HG03439 (cell line): ENCODE data around the gene ZNF143.
"Not testable (repeated sequence)": the region's sequence is repeated elsewhere in the genome, so short reads cannot be mapped to it uniquely, and the experiment has no call there.

Source experiments
- ATAC-seq: cut with Tn5 transposase; IDR thresholded peaks from one replicate; pipeline ENCODE4 v1.9.1; 2021; ENCODE audit warnings: mild to moderate bottlenecking, moderate library complexity; ENCODE audit not compliant: unreplicated experiment

The ZNF143 gene

GRCh38 chr11:9495803-9496514, 35.1 kb downstream of the ZNF143 start:
- ATAC-seq, result no peak

GRCh38 chr11:9498457-9499078, 37.8 kb downstream of the ZNF143 start:
- no peak for ATAC-seq

GRCh38 chr11:9506489-9507276, 45.9 kb downstream of the ZNF143 start:
- no peak for ATAC-seq

DNA sequence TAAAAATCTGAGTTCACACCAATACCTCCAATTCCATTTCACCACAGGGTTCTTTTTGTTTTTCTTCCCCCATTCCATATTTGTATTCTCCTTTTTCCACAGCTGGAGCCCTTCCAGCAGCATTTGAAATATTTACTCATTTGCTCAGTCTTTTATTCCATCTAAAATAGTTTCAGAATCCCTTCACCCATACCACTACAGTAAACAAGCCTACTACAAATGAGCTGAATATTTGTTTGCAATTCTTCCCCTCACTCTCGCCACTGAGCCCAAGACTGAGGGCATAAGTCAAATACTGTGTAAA, 46.4 kb downstream of the ZNF143 start:
- no peak for ATAC-seq

GRCh38 chr11:9509041-9509440, 48.2 kb downstream of the ZNF143 start:
- ATAC-seq, result no peak

- ATAC-seq, result no peak
These were observed 51.7 kb downstream of the ZNF143 start for GRCh38 chr11:9512370-9513019.

DNA sequence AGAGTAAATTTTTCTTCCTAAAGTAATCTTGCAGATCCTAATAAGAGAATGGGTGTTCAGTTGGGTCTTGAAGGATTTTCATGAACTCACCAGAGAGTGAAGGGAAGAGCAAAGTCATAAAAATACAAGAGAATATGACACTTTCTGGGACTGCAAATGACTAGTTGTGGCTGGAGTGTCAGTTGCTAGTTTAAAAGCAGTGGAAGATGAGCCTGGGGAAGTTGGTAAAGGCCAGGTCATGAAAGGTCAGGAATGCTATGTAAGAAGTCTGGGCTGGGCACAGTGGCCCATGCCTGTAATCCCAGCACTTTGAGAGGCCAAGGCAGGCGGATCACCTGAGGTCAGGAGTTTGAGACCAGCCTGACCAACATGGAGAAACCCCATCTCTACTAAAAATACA, 53.8 kb downstream of the ZNF143 start:
- ATAC-seq, result not testable (repeated sequence)

GRCh38 chr11:9516113-9516512, 55.3 kb downstream of the ZNF143 start:
- no peak for ATAC-seq

- ATAC-seq, result no peak
These were observed 58.1 kb downstream of the ZNF143 start for GRCh38 chr11:9518835-9519410.

DNA sequence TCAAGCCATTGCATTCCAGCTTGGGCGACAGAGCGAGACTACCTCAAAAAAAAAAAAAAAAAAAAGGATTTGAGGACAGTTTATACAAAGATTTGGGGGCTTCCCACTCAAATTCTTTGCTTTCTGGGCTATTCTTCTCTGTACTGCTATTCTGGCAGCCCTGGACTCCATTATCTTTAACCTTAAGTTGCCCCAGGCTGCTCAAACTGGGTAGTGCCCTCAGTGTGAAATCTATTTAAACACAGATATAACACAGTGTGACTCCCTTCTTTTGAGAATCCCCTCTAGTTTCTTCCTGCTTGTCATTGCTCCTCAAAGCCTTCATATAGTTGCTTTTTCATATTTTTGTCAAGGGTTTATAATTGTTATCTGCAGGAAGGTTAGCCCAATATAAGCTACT, 63.2 kb downstream of the ZNF143 start:
- ATAC-seq, result no peak

DNA sequence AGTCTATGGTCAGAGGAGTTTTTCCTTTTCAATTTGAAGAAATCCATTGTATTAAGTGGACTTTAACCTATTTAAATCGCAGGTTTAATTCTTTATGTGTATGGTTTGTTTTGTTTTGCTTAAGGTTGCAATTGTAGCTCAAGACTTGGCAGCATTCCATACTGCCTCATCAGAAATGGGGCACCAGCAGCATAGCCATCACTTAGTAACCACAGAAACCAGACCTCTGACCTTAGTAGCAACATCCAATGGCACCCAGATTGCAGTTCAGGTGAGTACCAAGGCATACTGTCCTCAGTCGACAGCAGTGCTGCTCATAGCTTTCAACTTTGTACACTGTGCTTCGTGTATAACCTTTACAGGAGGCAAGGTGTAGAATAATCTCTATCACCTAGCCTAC, 64.3 kb downstream of the ZNF143 start:
- ATAC-seq, result no peak

- ATAC-seq, result no peak
These were observed 66.8 kb downstream of the ZNF143 start for GRCh38 chr11:9527481-9528135.

GRCh38 chr11:9528136-9528501, 67.3 kb downstream of the ZNF143 start:
- ATAC-seq, result no peak

DNA sequence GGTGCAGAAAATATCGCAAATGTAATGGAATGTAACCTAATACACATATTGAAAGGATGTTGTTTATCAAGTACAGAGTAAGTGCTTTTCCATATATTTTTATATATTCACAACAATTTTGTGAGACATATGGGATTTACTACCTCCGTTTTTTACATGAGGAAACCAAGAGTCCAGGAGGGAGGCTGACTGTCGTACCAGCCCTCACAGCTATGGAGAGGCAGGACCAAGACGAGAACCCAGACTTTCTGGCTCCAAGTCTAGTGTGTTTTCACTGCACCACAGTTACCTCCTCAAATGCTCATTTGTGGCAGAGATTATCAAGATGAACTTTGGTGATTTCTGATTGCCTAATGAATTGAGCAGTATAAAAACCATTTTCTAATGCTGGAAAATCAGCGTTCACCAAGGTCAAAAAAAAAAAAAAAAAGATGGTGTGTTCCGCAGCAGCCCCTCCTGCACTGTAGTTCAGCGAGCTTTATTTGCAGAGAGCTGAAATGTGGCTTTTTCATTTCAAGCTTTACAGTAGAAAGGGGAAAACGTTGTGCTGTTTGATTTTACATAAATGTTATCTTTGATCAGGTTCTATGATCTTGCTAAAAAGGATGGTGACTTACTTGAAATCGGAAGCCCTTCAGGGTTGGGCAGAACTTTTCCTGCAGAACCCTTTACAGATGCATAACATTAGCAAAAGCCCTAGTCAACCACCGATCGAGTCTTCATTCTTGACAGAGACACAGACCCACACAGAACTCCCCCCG, 67.9 kb downstream of the ZNF143 start:
- no peak for ATAC-seq

GRCh38 chr11:9529334-9529650, 68.5 kb downstream of the ZNF143 start:
- ATAC-seq, result no peak

GRCh38 chr11:9530020-9530621, 69.3 kb downstream of the ZNF143 start:
- no peak for ATAC-seq

GRCh38 chr11:9530901-9531625, 70.3 kb downstream of the ZNF143 start:
- no peak for ATAC-seq

GRCh38 chr11:9533058-9533457, 72.2 kb downstream of the ZNF143 start:
- no peak for ATAC-seq
